GM18520 (cell line): Measurements from ENCODE around the gene AGPS.
"Not testable (repeated sequence)": the region's sequence is repeated elsewhere in the genome, so short reads cannot be mapped to it uniquely, and the experiment has no call there.

Experiments used
- ATAC-seq: cut with Tn5 transposase; IDR thresholded peaks from one replicate; pipeline ENCODE4 v1.9.1; 2021; ENCODE audit not compliant: unreplicated experiment

The AGPS gene

GRCh38 chr2:177419274-177419673, 26.7 kb downstream of the AGPS start:
- no peak for ATAC-seq

GRCh38 chr2:177422271-177422670, 29.7 kb downstream of the AGPS start:
- no peak for ATAC-seq

- not testable (repeated sequence) for ATAC-seq
These were observed 31.5 kb downstream of the AGPS start for GRCh38 chr2:177424120-177424519.

GRCh38 chr2:177424620-177425019, 32.0 kb downstream of the AGPS start:
- not testable (repeated sequence) for ATAC-seq

GRCh38 chr2:177427316-177427715, 34.7 kb downstream of the AGPS start:
- ATAC-seq: no peak

- not testable (repeated sequence) for ATAC-seq
These were observed 35.4 kb downstream of the AGPS start for GRCh38 chr2:177427936-177428335.

- no peak for ATAC-seq
These were observed 37.2 kb downstream of the AGPS start for GRCh38 chr2:177429688-177430325.

- ATAC-seq: no peak
These were observed 37.8 kb downstream of the AGPS start for GRCh38 chr2:177430411-177430810.

GRCh38 chr2:177431111-177431725, 38.6 kb downstream of the AGPS start:
- not testable (repeated sequence) for ATAC-seq

GRCh38 chr2:177432703-177433102, 40.1 kb downstream of the AGPS start:
- ATAC-seq: no peak

GRCh38 chr2:177433402-177433801, 40.8 kb downstream of the AGPS start:
- ATAC-seq: no peak

GRCh38 chr2:177434475-177434874, 41.9 kb downstream of the AGPS start:
- no peak for ATAC-seq

GRCh38 chr2:177445200-177445599, 52.6 kb downstream of the AGPS start:
- no peak for ATAC-seq

GRCh38 chr2:177448031-177448430, 55.5 kb downstream of the AGPS start:
- no peak for ATAC-seq

GRCh38 chr2:177449159-177449558, 56.6 kb downstream of the AGPS start:
- no peak for ATAC-seq

- no peak for ATAC-seq
These were observed 62.6 kb downstream of the AGPS start for GRCh38 chr2:177455187-177455586.

- ATAC-seq: not testable (repeated sequence)
These were observed 67.2 kb downstream of the AGPS start for GRCh38 chr2:177459756-177460155.

- no peak for ATAC-seq
These were observed 68.5 kb downstream of the AGPS start for GRCh38 chr2:177460973-177461585.

GRCh38 chr2:177464549-177464948, 72.0 kb downstream of the AGPS start:
- no peak for ATAC-seq

- ATAC-seq: no peak
These were observed 73.0 kb downstream of the AGPS start for GRCh38 chr2:177465400-177466138.

GRCh38 chr2:177466337-177467195, 74.0 kb downstream of the AGPS start:
- no peak for ATAC-seq
